Inferior parietal cortex (tissue), 1 donor: ENCODE measurements around the gene EML1.

ENCODE experiments used
- DNase-seq: peaks from one replicate; pipeline ENCODE4 v3.0.0-alpha.2; 2016; ENCODE audit errors: extremely low spot score

EML1 gene

DNA sequence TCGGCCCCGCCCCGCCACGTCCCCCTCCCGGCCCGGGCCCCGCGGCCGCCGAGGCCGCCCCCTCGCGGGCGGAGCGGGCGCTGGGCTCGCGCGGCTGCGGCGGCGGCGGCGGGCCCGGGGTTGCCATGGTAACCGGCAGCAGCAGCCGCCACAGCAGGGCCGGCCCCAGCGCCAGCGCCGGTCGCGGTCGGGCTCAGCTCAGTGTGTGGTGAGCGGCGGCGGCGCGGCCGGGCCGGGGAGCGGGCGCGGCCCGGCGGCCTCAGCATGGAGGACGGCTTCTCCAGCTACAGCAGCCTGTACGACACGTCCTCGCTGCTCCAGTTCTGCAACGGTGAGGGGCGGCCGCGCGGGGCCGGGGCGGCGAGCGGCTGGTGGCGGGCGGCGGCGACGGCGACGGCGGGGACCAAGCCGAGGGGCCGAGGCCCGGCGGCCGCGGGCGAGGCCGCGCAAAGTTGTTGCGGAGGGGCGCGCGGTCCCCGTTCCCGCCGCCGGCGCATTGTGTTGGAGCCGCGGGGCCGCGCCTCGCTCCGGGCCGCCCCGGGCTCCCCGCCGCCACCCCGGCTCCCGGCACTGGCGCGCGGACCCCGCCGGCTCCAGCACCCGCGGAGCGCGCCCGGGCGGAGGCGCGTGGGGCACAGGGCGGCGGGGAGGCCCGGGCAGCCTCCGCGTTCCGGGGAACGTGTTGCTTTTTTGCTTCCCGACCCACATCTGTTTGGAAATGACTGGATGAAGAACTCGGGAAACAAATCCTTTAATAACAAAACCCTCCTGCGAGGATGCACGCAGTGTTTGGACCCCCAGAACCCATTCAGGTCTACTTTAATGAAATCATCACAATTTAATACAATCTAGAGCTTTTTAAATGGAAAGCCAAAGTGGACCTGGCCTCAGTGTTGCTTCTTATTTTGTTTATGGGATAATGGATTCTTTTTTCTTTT, at the start of gene EML1:
EML1 (plus strand) TSS at position 201 of the 938 bp plus-strand sequence; CDS start at position 265, 64 bp downstream.
- no peak for DNase-seq

- no peak for DNase-seq
These were observed 48.9 kb upstream of the EML1 start for GRCh38 chr14:99744199-99744872.

- no peak for DNase-seq
These were observed 48.4 kb upstream of the EML1 start for GRCh38 chr14:99744873-99745224.

GRCh38 chr14:99745307-99745951, 47.8 kb upstream of the EML1 start:
- no peak for DNase-seq

- DNase-seq = no peak
These were observed 46.0 kb upstream of the EML1 start for GRCh38 chr14:99747167-99747566.

DNA sequence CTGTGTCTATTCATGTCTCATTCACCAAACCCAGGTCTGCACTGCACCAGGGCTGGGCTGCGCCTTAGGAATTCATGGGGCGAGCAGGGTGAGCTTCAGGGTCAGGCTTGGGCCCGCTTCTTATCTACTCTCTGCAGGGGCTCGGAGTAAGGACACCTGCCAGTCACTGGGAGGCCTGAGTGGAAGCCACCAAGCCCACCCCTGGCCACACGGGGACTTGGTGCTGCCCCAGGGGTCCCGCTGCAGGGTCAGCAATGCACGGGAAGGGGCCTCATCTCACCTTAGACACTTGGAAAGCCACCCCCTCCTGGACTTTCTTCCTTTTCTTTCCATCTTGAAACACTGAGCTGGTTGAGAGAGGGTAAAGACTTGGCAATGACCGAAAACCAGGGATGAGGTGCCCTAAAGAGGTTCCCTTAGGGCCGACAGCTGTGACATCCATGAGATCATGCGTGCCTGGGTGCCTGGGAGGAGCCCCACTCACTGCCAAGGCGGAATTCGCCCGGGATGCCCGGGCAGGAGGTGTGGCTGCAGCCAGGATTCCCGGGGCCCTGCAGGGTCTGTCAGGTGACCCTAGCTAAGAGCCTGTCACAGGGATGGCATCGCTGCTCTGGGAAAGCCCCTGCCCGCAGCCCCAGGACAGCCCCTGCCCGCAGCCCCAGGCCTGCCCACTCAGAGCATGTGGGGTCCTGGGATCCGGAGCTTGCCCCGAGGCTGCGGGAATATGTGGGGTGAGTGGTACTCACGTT, 45.5 kb upstream of the EML1 start:
- DNase-seq = no peak

- DNase-seq = no peak
These were observed 44.7 kb upstream of the EML1 start for GRCh38 chr14:99748529-99748928.

- no peak for DNase-seq
These were observed 44.1 kb upstream of the EML1 start for GRCh38 chr14:99749142-99749541.

- DNase-seq = no peak
These were observed 43.2 kb upstream of the EML1 start for GRCh38 chr14:99749763-99750715.

DNA sequence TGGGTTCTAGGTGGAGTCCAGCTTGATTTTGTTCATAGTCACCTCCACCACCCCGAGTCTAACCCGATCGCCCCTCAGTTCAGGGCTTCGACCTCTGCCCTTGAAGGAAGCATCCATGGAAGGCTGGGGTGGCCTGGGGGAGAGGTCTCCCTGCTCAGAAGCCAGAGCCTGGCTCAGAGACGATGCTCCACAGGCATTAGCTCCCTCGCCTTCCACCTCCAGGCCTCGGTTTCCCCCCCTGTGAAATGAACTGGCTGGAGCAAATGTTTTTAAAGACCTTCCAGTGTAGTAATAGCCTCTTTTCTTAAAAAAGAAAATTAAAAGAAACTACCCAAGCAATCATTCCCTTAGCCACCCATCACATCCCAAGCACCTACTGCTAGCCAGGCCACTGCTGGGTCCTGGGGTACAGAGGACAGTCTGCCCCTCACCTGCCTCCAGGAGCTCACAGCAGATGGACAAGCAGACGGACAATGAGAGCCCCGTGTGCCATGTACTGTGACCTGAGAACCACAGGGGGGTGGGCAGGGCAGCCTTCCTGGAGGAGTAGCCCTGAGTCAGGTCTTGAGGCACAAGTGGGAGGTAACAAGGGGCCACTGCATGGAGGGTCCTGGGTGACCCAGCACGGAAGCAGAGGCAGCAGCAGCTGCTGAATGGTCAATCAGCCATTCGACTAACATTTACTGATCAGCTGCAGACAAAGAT, 42.3 kb upstream of the EML1 start:
- no peak for DNase-seq

GRCh38 chr14:99751539-99752485, 41.4 kb upstream of the EML1 start:
- DNase-seq = no peak

GRCh38 chr14:99752486-99753121, 40.6 kb upstream of the EML1 start:
- DNase-seq = no peak

GRCh38 chr14:99753225-99754140, 39.7 kb upstream of the EML1 start:
- no peak for DNase-seq

- no peak for DNase-seq
These were observed 38.8 kb upstream of the EML1 start for GRCh38 chr14:99754141-99755067.

GRCh38 chr14:99755068-99755405, 38.2 kb upstream of the EML1 start:
- DNase-seq = no peak
